ENCODE measurements around the gene GALNT13.

GRCh38 chr2:154280543-154280942 is 408.8 kb downstream of the GALNT13 start:
- TF ChIP-seq, protein P1, sequence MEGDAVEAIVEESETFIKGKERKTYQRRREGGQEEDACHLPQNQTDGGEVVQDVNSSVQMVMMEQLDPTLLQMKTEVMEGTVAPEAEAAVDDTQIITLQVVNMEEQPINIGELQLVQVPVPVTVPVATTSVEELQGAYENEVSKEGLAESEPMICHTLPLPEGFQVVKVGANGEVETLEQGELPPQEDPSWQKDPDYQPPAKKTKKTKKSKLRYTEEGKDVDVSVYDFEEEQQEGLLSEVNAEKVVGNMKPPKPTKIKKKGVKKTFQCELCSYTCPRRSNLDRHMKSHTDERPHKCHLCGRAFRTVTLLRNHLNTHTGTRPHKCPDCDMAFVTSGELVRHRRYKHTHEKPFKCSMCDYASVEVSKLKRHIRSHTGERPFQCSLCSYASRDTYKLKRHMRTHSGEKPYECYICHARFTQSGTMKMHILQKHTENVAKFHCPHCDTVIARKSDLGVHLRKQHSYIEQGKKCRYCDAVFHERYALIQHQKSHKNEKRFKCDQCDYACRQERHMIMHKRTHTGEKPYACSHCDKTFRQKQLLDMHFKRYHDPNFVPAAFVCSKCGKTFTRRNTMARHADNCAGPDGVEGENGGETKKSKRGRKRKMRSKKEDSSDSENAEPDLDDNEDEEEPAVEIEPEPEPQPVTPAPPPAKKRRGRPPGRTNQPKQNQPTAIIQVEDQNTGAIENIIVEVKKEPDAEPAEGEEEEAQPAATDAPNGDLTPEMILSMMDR (IDR thresholded peaks at IDR 0.05): no peak
- TF ChIP-seq EZH2 (IDR thresholded peaks at IDR 0.05; ENCODE audit: borderline replicate concordance, insufficient read depth, low read depth, low read length, poor library complexity, severe bottlenecking): no peak
